ENCODE data around the gene ATAD3A. TPM values are rescaled to one million over a fixed set of nuclear protein-coding genes. Genes with fewer than 3 reads are reported as not detected.

The ATAD3A gene
- total RNA-seq, 1 donor from 2014 or later = 18.3 TPM

DNA sequence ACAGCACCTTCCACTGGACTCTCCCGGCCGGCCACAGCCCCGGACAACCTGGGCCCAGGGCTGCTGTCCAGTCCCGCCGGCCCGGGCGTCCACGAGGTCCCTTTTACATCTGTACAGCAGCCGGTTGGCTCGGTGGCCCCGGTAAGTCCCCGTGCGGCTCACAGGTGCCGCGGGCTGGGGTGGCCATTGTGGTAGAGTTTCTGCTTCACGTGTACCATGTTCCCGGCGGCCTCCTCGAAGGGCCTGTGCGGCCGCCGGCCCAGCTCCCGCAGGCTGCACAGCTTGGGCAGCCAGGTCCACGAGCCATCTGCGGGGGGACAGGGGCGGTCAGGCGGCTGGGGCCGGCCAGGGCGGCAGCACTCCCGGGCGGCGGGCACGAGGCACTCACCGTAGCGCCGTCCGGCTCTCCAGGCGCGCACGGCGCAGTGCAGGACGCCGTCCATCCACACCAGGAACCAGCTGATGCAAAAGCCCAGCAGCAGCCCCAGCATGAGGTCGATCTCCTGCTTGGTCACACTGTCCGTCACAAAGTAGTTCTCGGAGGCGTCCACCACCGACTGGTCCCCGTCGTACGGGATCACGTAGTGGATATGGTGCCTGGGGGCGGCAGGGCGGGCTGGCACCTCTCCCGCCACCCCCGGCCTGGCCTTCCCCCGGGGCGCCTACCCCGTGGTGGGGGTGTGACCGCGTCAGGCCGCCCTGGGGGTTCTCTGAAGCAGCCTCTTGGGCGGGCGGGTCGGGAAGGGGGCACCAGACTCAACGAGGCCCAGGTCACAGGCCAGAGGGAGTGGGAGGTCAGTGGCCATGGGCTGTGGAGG, 23.4 kb downstream of the ATAD3A start:
- intact Hi-C loops (cut with micrococcal nuclease) = no loop called here
- DNase-seq (no peak), ATAC-seq (no peak)

DNA sequence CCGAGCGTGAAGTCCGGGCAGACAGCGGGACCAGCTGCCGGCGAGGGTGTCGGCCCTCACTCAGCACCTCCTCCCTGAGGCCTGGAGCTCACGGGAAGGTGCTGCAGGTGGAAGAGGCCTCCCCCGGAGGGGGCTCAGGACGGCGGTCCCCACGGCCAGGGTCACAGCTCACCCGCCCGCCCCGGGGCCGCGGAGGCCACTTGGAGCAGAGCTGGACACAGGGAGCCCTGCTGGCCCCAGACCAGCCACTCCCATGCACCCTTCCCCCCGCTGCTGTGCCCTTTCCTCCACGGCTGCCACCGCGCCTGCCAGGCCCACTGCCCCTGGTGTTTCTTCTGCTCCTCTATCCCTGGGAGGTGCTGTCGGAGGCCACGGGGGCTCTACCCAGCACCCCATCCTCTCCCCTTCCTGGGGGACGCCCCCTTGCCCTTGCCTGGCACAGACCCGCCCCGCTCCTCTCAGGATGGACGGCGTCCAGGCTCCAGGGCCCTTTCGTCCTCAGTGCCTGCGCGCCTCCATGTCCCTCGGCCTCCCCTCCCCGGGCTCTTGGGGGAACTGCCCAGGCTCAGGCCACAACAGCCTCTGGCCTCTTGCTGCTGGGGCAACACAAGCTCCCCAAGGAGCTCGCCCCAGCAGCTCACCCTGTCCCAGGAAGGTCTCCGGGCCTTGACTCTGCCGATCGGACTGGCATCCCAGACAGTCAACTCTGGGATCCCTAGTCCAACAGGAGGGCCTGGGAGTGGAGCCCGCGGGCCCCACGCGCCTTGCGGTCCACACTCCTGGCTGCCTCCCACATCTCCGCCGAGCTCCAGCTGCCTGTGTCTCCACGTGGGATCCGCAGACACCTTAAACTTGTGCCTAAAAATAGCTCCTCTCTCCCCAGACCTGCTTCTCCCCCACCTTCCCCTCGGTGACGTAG, 24.3 kb downstream of the ATAD3A start:
- no peak for ATAC-seq
- DNase-seq = no peak
- intact Hi-C loops (cut with micrococcal nuclease) = no loop called here

DNA sequence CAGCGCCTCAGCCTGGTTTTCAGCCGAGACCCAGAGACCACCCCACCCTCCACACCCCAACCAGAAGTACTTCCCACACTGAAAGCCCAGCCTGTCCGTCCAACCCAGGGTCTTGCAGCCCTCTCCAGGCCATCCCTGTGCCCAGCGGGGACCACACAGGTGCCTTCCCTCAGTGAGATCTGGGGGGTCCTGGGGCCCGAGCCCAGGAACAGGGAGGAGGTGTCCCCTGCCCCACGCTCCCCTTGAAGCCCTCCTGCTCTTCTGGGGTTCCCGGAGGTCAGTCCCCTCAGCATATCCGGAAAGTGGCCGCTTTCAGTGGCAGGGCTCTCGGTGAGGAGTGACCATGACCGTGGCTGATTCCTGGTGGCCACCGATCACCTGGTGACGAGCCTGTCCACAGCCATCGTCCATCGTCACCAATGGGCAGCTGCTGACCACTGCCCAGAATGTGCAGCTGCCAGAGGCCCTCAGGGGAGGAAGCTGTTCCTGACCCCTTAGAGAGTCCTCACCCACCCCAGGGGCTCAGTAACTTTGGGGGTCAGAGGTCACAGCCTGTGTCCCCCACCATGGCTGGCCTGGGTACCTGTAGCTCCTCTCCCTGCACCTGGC, 25.1 kb downstream of the ATAD3A start:
- intact Hi-C loops (cut with micrococcal nuclease) = no loop called here
- ATAC-seq = no peak
- DNase-seq = no peak

DNA sequence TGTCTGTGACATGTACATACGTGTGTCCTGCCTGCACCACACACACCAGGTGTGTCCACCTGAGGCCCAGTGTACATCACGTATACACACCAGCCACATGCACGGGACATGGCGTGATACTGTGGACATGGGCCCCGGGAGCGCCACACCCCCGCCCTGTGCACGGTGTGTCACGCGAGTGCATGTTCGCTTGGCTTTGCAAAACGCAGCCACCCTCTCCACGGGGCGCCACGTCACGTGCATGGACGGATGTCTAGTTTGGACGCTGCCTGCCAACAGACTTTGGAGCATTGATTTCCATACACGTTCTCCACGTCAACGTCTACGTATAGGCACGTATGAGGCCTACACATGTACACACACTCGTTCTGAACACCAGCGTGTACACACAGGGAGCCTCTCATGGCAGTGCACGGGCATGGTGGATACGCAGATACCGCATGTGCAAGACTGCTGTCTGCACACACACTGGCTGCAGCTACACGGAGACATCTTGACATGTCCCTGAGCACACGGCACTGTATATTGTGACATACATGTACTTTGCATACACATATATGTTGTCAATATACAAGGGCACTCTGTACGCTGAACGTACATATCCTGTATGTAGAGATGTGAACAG, 25.8 kb downstream of the ATAD3A start:
- ATAC-seq (no peak), DNase-seq (no peak)
- intact Hi-C loops (cut with micrococcal nuclease) = no loop called here

DNA sequence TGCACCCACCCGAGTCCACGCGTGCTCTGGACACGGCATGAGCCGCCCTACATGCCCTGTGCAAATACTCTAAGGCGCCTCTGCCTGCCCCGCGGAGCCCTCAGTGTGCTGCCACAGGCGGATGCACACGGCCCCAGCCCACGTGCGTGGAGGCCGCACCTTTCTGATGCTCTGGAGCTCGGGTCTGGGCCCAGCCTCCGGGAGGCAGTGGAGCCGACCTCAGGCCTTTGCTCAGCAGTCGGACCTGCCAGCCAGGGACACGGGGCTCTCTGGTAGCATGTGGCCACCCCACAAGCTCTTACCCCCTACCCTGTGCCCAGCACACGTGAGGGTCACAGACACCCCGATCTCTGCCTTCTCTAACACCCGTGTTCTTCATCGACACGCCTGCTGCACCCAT, 26.4 kb downstream of the ATAD3A start:
- intact Hi-C loops (cut with micrococcal nuclease) = no loop called here
- ATAC-seq (no peak), DNase-seq (no peak)

DNA sequence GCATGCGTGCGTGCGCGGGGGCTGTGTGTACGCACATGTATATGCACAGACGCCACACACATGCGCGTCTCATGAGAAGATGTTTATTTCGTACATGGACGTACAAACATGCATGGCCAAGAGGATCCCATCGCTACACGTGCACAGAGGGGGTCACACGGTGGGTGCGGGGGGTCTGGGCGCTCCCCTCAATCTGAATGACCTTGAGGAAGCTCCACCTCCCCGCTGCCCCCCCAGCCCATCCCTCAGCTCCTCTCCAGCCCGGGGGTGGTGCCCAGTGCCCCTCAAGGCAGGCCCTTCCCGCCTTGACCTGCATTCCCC, 27.0 kb downstream of the ATAD3A start:
- ATAC-seq = no peak
- intact Hi-C loops (cut with micrococcal nuclease) = no loop called here
- no peak for DNase-seq

DNA sequence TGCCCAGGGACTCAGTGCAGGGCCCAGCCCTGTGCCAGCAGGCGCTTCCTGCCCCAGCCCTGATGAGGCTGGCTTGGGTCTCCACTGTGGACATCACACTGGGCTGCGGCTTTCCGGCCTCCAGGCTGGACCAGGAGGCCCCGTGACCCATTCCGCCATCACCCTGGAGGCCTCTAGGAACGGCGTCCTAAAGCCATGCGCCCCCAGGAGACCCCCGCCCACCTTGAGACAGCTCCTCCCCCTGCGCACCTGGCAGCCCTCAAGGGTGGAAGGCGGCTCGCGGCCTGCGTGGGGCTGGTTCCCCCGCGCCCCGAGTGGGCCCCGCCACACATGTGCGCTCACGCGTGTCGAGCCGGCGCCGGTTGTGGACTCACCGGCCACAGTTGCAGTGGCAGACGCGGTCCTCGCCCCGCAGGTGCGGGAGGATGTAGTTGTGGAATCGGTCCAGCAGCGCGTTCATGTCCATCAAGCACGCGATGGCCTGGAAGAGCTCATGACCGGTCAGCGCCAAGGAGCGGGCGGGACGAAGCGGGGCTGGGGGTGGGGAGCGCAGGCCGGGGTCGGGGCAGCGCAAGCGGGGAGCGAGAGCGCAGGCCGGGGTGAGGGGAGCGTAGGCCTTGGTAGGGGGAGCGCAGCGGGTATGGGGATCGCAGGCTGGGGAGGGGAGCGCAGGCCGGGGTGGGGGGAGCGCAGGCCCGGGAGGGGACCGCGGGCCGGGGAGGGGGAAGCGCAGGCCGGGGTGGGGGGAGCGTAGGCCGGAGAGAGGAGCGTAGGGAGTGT, 27.5 kb downstream of the ATAD3A start:
- peak; percentile 55 for DNase-seq
- intact Hi-C loops (cut with micrococcal nuclease) = no loop called here
- ATAC-seq = peak; percentile 1

DNA sequence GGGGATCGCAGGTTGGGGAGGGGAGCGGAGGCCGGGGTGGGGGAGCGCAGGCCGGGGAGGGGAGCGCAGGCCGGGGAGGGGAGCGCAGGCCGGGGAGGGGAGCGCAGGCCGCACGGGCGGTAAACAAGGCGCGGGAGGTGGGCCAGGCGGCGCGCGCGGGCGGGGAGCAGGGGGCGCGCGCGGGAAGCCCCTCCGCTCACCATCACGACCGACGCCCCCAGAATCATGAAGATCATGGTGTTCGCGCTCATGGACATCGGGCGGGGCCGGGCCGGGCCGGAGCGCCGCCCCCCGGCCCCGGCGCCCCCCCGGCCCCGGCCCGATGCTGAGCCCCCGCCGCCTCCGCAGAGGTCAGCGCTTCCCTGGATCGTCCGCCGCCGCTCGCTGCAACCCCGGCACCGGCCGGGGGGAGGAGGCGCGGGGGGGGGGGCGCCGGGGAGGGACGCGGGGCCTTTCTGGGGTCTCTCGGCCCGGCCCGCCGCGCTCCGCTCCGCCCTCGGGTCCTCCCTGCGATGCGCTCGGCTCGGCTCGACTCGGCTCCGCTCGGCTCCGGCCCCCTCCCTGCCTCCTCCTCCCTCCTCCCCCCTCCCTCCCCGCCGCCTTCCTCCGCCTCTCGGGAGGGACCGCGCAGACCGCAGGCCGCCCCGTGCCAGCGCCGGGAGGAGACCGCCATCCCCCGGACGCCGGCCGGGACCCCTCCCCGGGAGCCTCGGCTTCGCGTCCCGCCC, 28.3 kb downstream of the ATAD3A start, which contains the start of gene TMEM240:
Gene TMEM240, minus strand, starts transcription at position 535 of the 728 bp plus-strand sequence. Its CDS starts 278 bp downstream, at position 257.
- intact Hi-C loops (cut with micrococcal nuclease) = no loop called here
- ATAC-seq = peak; percentile 73
- DNase-seq = peak; percentile 89

DNA sequence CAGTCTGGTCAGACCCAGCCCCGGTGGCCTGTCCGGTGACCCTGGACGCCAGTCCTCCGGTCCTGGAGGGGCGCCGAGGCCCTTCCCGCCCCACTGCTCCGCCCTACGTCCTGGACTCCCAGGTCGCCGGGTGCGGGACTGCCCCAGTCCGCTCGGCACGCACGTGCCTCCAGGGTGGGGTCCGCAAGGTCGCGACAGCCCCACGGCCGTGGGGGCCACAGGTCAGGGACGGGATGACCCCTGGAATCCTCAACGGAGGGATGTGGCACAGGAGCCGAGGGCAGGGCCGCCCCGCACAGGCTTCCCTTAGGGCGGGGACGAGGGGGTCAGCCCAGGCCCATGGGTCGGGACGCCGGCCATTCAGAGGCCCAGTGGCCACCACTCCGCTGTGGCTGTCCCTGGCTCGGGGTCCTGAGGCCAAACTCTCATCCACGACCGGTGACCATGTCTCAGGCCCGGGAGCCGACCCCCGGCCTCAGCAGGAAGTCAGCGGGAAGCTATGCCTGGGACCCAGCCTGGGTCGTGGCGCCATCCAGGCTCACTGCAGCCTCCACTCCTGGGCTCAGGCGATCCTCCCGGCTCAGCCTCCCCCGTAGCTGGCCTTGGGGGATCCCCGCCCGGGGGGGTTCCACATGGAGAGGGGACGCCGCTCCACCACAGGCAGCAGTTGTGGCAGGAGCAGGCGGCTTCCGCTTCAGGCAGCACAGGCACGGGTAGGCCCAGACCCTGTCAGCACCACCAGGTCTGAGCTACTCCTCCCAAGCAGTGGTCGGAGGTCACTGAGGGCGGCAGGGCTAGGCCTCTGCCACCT, 29.1 kb downstream of the ATAD3A start:
- DNase-seq = no peak
- ATAC-seq = peak; percentile 8
- intact Hi-C loops (cut with micrococcal nuclease) = no loop called here

DNA sequence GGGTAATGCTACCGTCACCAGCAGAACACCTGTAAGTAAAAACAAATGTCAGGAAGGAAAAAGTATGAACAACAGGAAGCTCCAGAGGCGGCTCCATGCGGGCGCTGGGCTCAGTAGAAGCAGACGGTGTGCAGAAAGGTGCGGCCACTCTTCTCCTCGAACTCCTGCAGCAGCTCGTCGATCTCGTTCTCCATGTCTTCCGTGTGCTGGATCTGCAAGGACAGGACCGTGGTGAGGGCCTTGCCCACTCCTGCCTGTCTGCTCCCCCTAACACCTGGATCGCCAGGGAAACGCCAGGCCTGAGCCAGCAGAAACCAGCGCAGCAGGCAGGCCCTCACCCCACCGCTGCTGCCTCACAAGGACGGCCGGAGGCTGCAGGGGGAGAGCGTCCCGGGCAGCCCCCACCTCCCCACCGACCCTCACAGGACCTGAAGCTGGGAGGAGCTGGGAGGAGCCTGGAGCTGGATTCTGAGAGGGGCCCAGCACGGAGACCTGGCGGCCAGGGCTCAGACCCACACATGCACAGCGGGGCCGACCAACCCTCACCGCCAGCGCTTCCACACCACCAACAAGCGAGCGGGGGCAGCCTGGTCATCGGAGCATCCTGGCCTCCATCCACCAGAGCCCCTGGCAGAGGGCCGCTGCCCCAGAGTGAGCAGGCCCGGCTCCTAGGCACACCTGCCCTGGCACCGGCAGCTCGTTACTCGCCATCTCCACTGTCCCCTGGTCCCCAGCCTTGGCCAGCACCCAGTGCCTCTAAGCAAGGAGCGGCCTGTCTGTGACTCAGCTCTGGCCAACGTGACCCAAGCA, 30.2 kb downstream of the ATAD3A start:
- no peak for DNase-seq
- ATAC-seq = no peak
- intact Hi-C loops (cut with micrococcal nuclease) = no loop called here

DNA sequence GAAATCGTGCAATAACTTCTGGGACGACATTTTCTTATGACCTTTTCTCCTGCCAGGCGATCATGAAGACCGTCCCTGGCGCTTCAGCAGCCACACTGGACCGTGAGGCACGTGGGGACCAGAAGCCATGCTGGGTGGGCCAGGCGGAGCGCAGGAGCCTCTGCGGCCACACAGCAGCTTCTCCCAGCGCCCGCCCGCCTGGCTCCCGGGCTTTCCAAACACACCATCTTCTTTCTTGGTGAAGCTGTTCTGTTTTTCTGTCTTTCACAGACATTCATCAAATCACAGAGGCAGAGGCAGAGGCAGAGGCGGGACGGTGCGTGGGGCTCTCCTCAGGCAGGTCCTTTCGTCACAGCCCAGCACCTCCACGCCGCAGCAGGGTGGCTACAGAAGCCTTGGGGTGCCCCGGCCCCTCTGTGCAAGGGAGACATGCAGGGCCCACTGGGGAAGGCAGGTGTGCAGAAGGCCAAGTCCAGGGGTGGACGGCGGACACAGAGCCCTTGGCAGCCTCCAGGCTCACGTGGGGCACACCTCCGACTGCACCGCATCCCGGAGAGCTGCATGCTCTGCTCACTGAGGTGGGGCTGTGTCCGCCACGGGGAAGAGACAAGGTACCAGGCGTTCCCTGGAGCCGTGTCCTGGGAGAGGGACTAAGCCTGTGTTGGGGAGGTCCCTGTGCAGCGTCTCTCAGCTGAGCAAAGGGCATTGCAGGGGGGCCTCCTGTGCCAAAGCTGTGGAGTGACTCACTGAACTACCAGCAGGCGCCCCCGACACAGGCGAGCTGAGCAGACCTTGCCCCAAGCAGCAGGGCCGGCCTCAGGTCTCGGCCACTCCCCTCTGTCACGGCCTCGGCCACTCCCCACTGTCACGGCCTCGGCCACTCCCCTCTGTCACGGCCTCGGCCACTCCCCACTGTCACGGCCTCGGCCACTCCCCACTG, 31.1 kb downstream of the ATAD3A start:
- ATAC-seq (peak; percentile 8), DNase-seq (no peak)
- intact Hi-C loops (cut with micrococcal nuclease) = no loop called here

DNA sequence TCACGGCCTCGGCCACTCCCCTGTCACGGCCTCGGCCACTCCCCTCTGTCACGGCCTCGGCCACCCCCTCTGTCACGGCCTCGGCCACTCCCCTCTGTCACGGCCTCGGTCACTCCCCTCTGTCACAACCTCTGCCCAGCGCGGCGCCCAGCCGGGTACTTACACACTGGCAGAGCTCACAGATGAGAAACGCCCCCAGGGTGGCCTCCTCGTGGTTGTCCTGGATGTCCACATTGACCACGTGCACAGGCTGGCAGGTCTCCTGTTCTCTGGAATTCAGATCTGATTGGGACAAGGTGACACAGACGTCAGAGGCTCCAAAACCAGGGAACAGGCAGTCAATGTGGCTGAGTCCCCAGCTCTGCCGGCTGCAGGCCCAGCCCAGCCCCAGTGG, 31.7 kb downstream of the ATAD3A start:
- DNase-seq (peak; percentile 93), ATAC-seq (peak; percentile 75)
- intact Hi-C loops (cut with micrococcal nuclease) = no loop called here

DNA sequence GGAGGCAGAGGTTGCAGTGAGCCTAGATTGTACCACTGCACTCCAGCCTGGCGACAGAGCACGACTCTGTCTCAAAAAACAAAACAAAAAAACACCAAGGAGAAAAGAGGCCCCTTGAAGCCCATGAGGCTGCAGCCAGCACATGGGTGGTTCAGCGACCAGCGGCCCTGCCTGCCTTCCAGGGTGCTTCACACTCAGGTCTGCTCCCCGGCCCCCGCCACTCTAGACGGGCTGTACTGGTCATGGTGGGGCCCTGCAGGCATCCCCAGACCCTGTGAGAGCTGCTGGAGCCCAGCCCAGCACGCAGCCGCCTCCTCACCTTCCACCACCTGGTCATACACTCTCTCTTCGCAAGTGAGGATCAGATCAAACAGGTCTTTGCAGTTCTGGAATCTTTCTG, 32.6 kb downstream of the ATAD3A start:
- DNase-seq = no peak
- ATAC-seq = no peak
- intact Hi-C loops (cut with micrococcal nuclease) = no loop called here

DNA sequence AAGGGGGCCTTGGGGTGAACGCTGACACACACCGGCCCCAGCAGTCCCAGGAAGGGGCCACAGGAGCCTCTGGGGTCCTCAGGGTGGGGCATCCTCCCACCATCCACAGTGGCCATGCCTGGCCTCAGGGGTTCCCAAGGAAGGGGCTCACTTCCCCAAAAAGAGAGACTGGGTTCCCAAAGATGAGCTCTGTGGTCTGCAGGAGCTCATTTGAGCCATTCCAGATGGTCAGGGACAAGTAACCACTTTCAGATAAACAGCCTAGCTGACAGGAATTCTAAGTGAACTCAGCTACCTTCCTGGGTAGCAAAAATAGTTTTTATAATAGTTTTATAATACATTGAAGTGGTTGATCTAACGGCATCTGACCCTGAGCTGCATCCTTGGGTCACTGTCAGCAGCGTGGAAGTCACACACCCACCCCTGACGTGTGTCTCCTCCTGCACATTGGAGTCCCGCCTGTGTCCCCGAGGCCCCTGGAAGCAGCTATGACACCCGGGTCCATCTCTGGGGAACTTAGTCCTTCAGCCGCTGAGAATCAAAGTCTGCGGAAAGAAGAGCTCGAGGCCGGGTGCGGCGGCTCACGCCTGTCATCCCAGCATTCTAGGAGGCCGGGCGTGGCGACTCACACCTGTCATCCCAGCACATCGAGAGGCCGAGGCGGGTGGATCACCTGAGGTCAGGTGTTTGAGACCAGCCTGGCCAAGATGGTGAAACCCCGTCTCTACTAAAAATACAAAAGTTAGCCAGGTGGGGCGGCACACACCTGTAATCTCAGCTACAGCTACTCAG, 34.2 kb downstream of the ATAD3A start:
- ATAC-seq = no peak
- no peak for DNase-seq
- intact Hi-C loops (cut with micrococcal nuclease) = no loop called here

DNA sequence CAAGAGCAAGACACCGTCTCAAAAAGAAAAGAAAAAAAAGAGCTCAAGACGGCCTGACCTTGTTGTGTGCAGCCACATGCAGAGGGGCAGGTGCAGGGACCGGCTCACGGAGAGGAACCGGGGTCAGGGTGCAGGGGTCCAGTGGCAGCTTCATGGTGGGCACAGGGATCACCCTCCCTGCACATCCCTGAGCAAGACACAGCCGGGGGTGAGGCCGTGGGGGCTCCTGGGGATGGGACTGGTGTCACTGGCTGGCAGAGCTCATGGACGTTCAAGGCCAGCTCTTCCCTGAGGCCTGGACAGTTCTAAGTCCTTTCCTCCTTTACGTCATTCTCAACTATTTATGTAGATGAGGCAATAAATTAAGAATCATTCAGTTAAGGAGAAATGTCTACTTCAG, 35.0 kb downstream of the ATAD3A start:
- ATAC-seq = no peak
- no peak for DNase-seq
- intact Hi-C loops (cut with micrococcal nuclease) = no loop called here

Data from left ventricle myocardium superior (tissue), 1 donor.